Pancreas (tissue), 10 donors: ENCODE results near the gene LUC7L. TPM values are rescaled to one million over a fixed set of nuclear protein-coding genes. Genes with fewer than 3 reads are reported as not detected.

ENCODE experiments used
- ATAC-seq, 4 donors: fragments of 200-7000 bp; cut with Tn5 transposase; one replicate each; pipeline versions ENCODE4 v1.8.0 to v1.9.1; 2020; ENCODE audit warnings: mild to moderate bottlenecking in 4 of 4, moderate library complexity in 4 of 4
- DNase-seq, 6 donors: peaks; one replicate each; pipeline ENCODE4 v3.0.0-alpha.2; 2020
- FAIRE-seq: peaks from 2 replicates; lab custom pipeline; 2012; peaks lifted over from hg19 to GRCh38; lab: Jason Lieb, UNC
- H3K27ac ChIP-seq, 4 donors: fragments of 200-600 bp; sonication (generic); 1 replicate in 3 of 4; 2 replicates in 1 of 4; pipeline versions ENCODE4 v1.5.0 to v1.8.0; 2020
- H3K27me3 ChIP-seq, 4 donors: fragments of 200-600 bp; one replicate each; pipeline ENCODE4 v1.8.0; 2021
- H3K36me3 ChIP-seq, 3 donors: fragments of 200-600 bp; sonication (generic) in 1 of 3; one replicate each; pipeline versions ENCODE4 v1.5.0 to v1.8.0; 2020 to 2021
- H3K4me1 ChIP-seq, 3 donors: fragments of 200-600 bp; one replicate each; pipeline ENCODE4 v1.8.0; 2021
- H3K4me3 ChIP-seq, 4 donors: fragments of 200-600 bp; sonication (generic) in 2 of 4; one replicate each; pipeline versions ENCODE4 v1.5.0 to v1.8.0; 2020 to 2021
- H3K9me3 ChIP-seq, 4 donors: fragments of 200-600 bp; one replicate each; pipeline ENCODE4 v1.8.0; 2021
- CTCF ChIP-seq, 4 donors: fragments of 200-600 bp; sonication (generic) in 3 of 4; IDR thresholded peaks; one replicate each; pipeline versions ENCODE4 v1.5.0 to v1.8.0; 2021; ENCODE audit warnings: antibody characterized with exemption in 4 of 4
- WGBS, 2 donors: extraction: QIAGEN DNeasy Blood & Tissue Kit; methylation state at CpG; one replicate each; pipeline ENCODE4 v1.1.7; 2013; 5-methylcytosine and 5-hydroxymethylcytosine counted together
- intact Hi-C, 3 donors: fragments of 100-400 bp; cut with DNase I; formaldehyde crosslinking; loops; one replicate each; pipeline versions ENCODE4 v1.11.1 to v1.14.2; 2022
- polyA plus RNA-seq, 2 donors: library from polyadenylated mRNA; stranded (reverse); fragments of 200-250 nt; gene quantifications; one replicate each; pipeline ENCODE4 v1.2.3, GENCODE V29; 2013
- total RNA-seq, 6 donors: library from RNA; stranded (reverse); fragmentation: NEBNext Ultra II Directional in 4 of 6; extraction: Animal tissue kit (Norgen Biotek cat#: 25700) in 4 of 6; gene quantifications; one replicate each; pipeline versions ENCODE4 v1.2.1 to v1.2.4, GENCODE V29; 2021 to 2023
- donor health status: healthy with polysubstance abuse.
- donor health status: DM: no; HTN: no; CAD: no; lungs with moderate emphysema.
- donor health status: DM: no; HTN: no; CAD: no.
- donor health status: control.
- donor health status: control.
- donor health status: Bipolar disorder and iron deficiency.
- donor health status: DM: yes; HTN: yes; CAD: no.
- donor health status: DM: no; HTN: no; CAD: no.
- donor health status: DM: no; HTN: no; CAD: no.
- donor health status: DM: yes; HTN: yes; CAD: no.

Gene LUC7L
- total and polyA plus RNA-seq, 8 donors, result 20.6 to 333 (median 37.5) TPM

- no peaks in the 10 kb centered on the region for H3K27me3 ChIP-seq
- FAIRE-seq, result no peak
- peaks cover 0 to 14% (median 0%) of the 10 kb centered on the region in 3 donors for H3K4me1 ChIP-seq
- no peaks in the 10 kb centered on the region for H3K36me3 ChIP-seq
- intact Hi-C loops, result loop anchor here in 1 of 3 donors (10.0 kb wide), 1 partner anchor 101 kb away; no protein-coding TSS in a partner anchor
- 71 to 76% methylated on average over 4 of the region's 4 CpGs for WGBS, 2 donors
- DNase-seq, result peak in 2 of 6 donors; percentile 0 to 6
- H3K4me3 ChIP-seq, result no peak overlapping the region
- no peaks in the 10 kb centered on the region for H3K9me3 ChIP-seq
- ATAC-seq, result no peak
- H3K27ac ChIP-seq, result no peak overlapping the region
- no peak for TF ChIP-seq CTCF (IDR thresholded peaks at IDR 0.05)
These were observed 14.1 kb upstream of the LUC7L start for GRCh38 chr16:243348-243747.

DNA sequence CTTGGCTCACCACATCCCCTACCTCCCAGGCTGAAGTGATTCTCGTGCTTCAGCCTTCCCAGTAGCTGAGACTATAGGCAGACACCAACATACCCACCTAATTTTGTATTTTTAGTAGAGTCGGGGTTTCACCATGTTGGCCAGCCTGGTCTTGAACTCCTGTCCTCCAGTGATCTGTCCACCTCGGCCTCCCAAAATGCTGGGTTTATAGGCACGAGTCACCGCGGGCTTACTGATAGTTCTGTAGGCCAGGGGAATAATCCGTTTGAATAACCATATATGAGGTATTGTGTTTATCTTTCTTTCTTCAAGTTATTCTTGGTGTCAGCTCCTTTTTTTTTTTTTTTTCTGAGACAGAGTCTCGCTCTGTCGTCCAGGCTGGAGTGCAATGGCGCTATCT, 13.0 kb upstream of the LUC7L start:
- Histone ChIP-seq H3K4me3 (no peak overlapping the region), H3K27me3 (no peaks in the 10 kb centered on the region), H3K9me3 (no peaks in the 10 kb centered on the region), H3K27ac (no peak overlapping the region), H3K36me3 (no peaks in the 10 kb centered on the region), H3K4me1 (peaks cover 0 to 14% (median 0%) of the 10 kb centered on the region in 3 donors)
- ATAC-seq, result no peak
- intact Hi-C loops, result loop anchor here in 1 of 3 donors (10.0 kb wide), 1 partner anchor 103 kb away; no protein-coding TSS in a partner anchor
- TF ChIP-seq CTCF (IDR thresholded peaks at IDR 0.05), result no peak
- DNase-seq, result no peak
- 92 to 93% methylated on average over 10 of the region's 10 CpGs for WGBS, 2 donors
- no peak for FAIRE-seq

DNA sequence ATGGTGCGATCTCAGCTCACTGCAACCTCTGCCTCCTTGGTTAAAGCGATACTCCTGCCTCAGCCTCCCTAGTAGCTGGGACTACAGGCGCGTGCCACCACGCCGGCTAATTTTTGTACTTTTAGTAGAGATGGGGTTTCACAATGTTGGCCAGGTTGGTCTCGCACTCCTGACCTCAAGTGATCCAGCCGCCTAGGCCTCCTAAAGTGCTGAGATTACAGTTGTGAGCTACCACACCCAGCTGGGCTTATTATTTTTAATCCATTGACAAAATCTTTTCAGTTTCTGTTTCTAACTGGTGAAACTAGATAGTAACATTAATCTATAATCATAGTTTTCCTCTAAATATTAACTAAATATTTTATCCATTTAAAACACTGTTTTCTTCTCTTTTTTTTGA, 11.3 kb upstream of the LUC7L start:
- intact Hi-C loops, result loop anchor here in 1 of 3 donors (10.0 kb wide), 1 partner anchor 104 kb away; no protein-coding TSS in a partner anchor
- FAIRE-seq (no peak), ATAC-seq (no peak), DNase-seq (peak in 1 of 6 donors; percentile 6)
- 93 to 99% methylated on average over 8 of the region's 8 CpGs for WGBS, 2 donors
- peaks cover 0 to 14% (median 4%) of the 10 kb centered on the region in 3 donors for H3K4me1 ChIP-seq
- no peak overlapping the region for H3K27ac ChIP-seq
- no peaks in the 10 kb centered on the region for H3K36me3 ChIP-seq
- no peak for TF ChIP-seq CTCF (IDR thresholded peaks at IDR 0.05)
- no peak overlapping the region for H3K4me3 ChIP-seq
- H3K9me3 ChIP-seq, result no peaks in the 10 kb centered on the region
- H3K27me3 ChIP-seq, result no peaks in the 10 kb centered on the region

DNA sequence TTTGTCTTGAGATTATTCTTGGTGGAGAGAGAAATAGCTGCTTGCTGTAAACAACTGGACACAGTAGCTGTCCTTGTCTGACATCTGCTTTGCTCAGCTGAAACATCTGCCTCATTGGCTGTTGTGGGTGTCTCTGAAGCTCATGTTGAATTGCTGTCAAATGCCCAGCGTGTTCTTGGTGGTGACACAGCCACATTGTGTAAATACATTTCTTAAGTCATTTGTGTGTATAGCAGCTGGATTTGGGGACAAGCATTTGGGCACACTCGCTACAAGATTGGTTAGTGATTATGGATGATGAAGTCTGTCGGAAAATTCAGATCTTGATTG, 10.7 kb upstream of the LUC7L start:
- no peak for TF ChIP-seq CTCF (IDR thresholded peaks at IDR 0.05)
- Histone ChIP-seq H3K27ac (peak overlapping the region in 1 of 4 donors; percentile 37), H3K36me3 (no peaks in the 10 kb centered on the region), H3K4me1 (peaks cover 0 to 14% (median 5%) of the 10 kb centered on the region in 3 donors), H3K4me3 (no peak overlapping the region), H3K27me3 (no peaks in the 10 kb centered on the region), H3K9me3 (no peaks in the 10 kb centered on the region)
- intact Hi-C loops, result loop anchor here in 1 of 3 donors (10.0 kb wide), 1 partner anchor 105 kb away; no protein-coding TSS in a partner anchor
- WGBS, 2 donors, result 31 to 33% methylated on average over 3 of the region's 3 CpGs
- FAIRE-seq (no peak), DNase-seq (no peak), ATAC-seq (peak in 3 of 4 donors; percentile 4 to 28 (median 24))
